ENCODE results near the gene IL18RAP.

- TF ChIP-seq REST (IDR thresholded peaks at IDR 0.05; ENCODE audit: borderline replicate concordance), result no peak
- no peak for TF ChIP-seq POLR2AphosphoS5 (IDR thresholded peaks at IDR 0.05)
- TF ChIP-seq CTCF (IDR thresholded peaks at IDR 0.05; ENCODE audit: poor library complexity, severe bottlenecking), result no peak
- TF ChIP-seq SMC3 (conservative IDR thresholded peaks at IDR 0.05; ENCODE audit: poor library complexity), result no peak
- TF ChIP-seq RAD21 (conservative IDR thresholded peaks at IDR 0.05), result no peak
- no peak for TF ChIP-seq TAF1 (IDR thresholded peaks at IDR 0.05; ENCODE audit: low read depth)
These were observed 15.6 kb downstream of the IL18RAP start for GRCh38 chr2:102438578-102438977.

All from neural cell (in vitro differentiated cells).